ELR (cell line): ENCODE results near the gene RAB3IP.

ENCODE experiments used
- DNase-seq: peaks from one replicate; pipeline ENCODE4 v3.0.0-alpha.2; 2015; ENCODE audit warnings: low read depth

The RAB3IP gene

DNA sequence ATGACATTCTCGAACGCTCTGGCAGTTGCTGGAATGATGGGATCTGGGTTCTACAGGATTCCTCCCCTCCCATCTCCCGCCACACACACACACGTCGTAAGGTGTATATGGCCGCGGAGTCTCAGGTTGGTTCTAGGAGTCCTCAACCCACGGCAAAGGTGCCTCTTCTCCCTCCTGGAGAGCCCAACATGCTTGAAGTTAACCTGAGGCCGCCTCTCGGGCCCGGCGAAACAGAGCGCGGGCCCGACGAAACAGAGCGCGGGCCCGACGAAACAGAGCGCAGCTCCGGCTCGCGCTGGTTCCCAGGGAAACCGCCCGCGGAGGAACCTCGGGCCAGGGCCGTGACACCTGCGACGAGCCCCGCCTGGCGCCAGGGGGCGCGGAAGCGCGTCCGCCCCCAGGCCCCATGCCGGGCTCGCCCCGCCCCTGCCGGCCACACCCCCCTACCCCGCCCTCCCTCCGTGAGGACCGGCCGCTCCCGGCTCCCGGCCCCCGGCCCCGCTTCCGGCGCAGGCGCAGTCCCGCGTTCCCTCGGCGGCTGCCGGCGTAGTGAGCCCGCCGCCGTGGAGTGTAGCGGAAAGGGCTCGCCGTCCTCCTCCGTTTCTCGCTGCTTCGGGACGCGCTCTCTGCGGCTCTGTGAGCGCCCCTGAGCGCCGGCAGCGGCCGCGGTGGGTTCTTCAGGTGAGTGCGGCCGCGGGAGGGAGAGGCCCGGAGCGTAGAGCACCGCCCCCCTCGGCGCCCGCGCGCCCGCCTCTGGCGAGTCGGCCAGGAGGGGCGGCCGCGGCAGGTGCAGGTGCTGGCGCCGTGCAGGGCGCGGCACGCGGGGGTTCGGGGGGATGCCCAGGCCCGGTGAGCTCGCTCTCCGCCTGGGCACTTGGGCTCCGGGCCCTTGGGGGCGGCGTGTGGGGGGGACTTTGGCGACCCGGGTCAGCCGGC lies at the start of gene RAB3IP:
Gene RAB3IP (plus strand): TSS at position 510 of the 936 bp plus-strand sequence. CDS start 16,549 bp downstream, outside the sequence.
- DNase-seq = peak; percentile 87

DNA sequence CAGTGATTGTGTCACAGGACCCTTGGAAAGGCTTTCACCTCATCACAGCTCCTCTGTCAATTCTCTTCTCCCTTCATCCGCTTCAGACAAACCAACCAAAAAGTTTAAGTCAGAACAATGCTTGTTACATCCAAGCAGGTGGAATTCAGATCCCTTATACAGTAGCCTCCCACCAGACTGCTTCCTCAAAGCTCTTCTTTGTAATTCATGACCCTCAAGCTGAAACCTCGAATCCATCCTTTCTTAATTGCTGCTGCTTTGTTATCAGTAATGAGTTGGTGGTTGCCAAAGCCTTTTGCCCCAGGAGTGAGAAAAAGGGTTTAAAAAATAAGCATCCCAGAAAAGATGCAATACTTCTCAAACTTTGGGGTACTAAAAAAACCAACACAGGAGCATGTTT lies 49.0 kb upstream of the RAB3IP start:
- peak; percentile 14 for DNase-seq

DNA sequence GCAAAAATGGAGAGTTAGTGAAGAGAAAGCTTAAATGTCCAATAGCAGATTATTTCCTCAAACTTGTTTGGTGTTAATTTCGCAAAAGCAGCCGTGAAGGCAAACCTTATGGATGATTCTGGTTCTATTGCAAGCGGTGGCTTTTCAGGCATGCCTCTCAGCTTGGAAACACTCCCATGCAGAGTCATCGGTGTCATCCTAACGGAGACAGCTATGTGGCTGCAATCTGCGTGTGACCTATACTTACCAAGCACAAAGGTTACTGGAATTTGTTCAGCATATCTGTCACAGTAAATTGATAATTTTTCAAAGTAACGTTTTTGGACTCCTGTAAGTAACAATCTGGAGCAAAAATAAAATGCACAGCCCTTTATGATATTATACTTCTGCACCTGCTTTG lies 44.5 kb upstream of the RAB3IP start:
- DNase-seq = no peak

- no peak for DNase-seq
These were observed 40.6 kb upstream of the RAB3IP start for GRCh38 chr12:69698054-69698453.

DNA sequence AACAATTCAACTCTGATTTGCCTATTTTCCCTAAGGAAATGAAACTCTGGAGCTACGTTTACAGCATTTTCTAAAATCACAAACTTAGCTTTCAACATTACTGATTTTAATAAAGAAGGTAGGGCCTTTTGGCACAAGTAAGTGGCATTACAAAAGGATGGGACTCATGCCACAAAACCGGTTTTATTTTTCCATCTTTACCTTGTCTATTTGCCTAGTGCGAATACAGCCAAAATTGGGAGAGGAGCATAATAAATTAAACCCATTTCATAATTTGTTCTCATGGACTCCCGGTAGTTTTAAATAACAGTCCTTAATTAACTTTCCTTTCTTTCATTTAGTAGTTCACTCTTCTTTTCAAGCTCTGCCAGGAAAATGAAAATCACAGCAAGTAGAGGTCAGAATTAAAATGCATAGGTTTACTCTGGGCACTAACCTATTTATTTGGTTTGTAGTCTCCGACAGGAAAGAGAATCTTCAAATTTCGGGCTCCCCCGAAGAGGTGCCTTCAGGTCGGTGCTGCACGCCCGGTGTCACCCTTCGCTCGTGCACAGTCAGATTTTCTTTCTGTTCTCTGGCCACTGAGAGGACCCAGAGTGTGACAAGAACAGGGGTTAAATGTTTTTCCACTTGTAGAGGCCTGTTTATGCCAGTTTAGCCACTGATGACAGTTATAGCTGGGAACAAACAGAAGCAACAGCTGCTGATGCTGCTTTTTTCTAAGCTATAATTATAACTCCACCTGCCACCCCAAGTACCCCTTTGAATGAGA lies 39.7 kb upstream of the RAB3IP start, which contains the start of gene BEST3:
Gene BEST3 (minus strand): TSS at position 535 of the 772 bp plus-strand sequence. CDS start 1,505 bp downstream, outside the sequence.
- no peak for DNase-seq

DNA sequence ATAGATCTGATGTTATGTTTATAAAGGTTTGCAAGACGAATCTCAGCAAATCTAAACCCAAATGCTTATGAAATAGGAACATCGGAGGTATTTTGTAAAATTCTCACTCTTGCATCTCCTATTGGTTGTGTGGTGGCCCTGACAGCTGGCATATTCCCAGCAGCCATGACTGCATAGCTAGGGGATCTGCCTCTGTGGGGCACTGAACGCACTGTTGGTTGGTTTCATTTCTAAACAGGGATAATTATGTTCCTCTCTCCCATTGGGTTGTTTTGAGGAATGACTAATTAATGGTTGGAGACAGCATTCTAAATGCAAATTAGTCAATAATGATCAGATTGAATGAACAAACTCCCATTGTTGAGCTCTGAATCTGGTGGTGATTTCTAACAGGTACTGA lies 36.8 kb upstream of the RAB3IP start:
- no peak for DNase-seq

DNA sequence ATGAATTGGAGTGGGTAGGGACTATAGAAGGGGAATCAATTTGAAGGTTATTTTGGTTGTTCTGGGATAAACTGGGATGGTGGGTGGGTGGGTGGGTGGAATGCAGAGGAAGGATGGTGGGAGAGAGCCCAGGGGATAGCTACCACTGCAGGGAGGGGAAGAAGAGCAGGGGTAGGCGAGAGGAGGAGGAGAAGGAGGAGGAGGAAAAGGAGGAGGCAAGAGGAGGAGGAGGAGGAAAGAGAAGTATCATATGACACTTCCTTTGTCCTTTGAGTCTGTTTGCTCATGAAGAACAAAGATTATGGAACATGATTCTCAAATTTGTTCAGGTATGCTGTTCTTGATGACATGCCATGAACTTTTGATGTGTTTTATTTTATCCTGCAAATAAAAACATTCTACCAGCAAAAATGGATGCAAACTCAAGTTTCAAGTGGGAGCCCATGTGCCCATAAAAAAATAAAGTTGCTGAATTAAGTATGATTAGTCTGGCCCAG lies 35.5 kb upstream of the RAB3IP start:
- no peak for DNase-seq

DNA sequence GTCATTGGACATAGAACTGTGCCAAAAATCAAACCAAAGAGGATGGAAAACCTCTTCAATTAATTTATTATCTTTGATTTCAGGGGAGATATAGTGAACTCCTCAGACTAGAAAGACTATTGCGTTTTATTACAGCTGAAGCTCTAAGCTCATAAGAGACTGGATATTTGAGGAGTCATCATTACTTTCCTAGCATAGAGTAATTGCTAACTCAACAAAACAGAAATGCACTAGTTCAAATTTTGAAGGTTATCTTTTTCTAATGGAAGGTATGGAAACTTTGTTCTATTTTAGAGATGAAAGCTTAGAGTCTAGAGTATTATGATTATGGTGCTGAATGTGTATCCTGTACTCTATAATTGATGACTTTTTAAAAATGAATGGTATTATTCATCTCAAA lies 34.3 kb upstream of the RAB3IP start:
- DNase-seq = no peak

GRCh38 chr12:69708649-69709048 lies 30.0 kb upstream of the RAB3IP start:
- no peak for DNase-seq

DNA sequence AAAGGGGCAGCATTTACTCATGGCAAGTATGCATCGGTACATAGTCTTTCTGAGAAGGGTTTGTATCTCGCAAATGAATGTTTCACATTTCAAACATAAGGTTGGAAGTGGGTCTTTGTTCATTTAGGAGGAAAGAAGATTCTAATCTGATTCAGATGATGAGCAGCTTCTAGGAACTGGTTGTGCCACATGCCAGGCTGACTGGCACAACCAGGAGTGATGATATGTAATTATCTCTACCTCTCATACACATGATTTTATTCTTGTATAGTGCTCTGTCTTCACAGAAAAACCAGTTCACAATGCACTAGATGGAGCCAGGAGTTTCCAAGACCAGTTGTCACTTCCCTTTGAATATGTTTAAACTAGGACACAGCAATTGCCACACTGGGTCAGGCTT lies 25.8 kb upstream of the RAB3IP start:
- DNase-seq = no peak

DNA sequence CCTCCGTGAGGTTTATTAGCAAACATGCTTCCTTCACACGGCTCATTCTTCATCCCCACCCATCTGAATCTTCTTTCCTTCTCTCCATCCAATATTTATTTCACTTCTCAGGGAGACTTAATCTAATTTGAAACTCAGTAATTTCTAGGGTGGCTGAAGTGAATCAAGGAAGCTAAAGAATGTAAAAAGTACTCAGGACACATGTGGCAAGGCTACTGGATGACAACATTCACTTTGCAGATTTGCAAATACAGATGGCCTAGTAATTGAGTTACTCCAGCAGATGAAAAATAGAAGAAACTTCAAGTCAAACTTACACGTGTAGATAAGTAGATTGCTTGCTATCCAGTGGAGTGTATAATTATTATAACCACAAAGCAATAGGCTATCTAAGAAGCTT lies 24.1 kb upstream of the RAB3IP start:
- DNase-seq = no peak

- DNase-seq = peak; percentile 18
These were observed 19.0 kb upstream of the RAB3IP start for GRCh38 chr12:69719336-69720316.

DNA sequence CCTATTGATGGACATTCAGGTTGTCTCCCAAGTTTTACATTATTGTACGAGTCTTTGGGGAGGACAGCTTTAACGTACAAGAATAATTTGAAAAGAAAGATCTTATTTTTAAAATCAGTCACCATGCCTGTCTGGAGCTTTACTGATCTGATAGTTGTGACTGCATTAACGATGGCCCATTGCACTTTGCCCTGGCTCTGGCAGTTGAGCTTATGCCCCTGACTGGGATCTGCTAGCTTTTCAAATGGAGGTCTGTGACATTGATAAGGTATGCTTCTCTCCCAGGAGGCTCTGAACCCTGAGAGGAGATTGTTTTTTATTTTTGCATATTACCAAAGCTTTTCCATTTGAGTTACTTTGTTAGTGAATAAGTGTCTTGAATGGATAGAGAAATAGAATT lies 17.9 kb upstream of the RAB3IP start:
- no peak for DNase-seq

DNA sequence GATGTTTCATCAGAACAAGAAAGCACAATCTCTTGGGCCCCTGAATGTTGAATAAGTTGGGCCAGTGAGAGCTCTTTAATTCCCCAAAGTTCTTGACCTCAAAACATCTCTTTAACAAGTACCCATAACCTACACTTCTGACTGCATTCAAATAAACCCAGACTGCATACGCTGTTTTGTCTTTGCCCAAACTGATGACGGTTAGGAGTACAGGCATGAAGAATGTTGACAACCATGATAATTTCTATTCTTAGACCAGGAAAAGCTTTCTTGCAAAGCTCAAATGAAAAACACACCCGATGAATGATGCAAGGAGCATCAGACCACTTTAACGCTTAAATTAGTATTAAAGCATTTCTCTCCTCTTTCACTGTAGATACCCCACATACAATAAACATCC lies 11.7 kb upstream of the RAB3IP start:
- DNase-seq = no peak

GRCh38 chr12:69732088-69732487 lies 6.6 kb upstream of the RAB3IP start:
- DNase-seq = peak; percentile 55

- no peak for DNase-seq
These were observed 5.0 kb upstream of the RAB3IP start for GRCh38 chr12:69733638-69734037.

DNA sequence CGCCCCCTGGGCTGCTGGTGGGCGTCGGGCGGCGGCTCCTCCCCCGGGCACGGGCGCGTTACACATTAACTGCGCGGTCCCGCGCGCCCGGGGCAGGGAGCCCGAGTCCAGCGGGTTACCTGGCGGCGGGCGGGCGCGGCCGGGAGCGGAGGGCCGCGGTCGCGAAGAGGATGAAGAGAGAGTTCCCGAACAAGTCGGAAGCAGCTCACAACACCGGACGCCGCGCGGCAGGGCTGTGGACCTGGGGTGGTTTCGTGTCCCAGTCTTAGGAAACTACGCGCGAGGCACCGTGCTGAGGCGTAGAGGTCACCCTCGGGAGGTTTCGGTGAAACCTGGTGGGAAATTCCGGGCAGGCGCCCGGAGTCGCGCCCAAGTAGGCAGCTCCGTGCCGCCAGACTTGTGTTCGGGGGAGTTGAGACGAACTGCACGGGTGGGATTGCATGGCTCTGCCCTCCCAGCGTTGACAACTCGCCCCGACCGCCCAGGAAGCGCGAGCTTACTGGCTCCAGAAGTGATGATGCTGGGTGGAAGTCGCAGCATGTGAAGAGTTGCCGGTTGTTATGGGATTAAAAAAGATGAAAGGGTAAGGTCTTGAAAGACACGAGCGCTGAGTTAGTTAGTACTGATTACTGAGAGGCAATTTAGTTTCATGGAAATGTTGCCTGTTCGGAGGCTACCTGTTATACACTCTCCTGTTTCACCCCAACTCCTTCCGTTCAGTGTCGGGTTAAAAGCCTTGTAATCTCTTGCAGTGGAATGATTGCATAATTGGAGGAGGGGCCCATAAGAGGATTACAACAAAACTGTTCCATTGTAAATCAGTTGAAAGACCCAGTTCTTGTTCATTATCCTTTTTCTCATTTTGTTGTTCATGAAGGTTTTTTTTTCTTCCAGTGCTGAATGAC lies 879 bp downstream of the RAB3IP start:
- DNase-seq = peak; percentile 62

DNA sequence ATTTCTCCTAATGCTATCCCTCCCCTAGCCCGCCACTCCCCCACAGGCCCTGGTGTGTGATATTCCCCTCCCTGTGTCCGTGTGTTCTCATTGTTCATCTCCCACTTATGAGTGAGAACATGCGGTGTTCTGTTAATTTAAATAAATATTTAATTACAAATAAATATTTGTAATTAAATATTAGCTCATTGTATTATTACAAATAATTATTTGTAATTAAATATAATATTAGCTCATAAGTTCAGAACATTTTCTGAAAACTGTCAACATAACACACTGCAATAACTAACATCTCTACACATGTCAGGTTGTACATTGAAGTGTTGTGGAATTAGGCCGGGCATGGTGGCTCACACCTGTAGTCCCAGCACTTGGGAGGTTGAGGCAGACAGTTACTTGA lies 5.4 kb downstream of the RAB3IP start:
- DNase-seq = no peak

- DNase-seq = no peak
These were observed 12.8 kb downstream of the RAB3IP start for GRCh38 chr12:69751476-69751875.

DNA sequence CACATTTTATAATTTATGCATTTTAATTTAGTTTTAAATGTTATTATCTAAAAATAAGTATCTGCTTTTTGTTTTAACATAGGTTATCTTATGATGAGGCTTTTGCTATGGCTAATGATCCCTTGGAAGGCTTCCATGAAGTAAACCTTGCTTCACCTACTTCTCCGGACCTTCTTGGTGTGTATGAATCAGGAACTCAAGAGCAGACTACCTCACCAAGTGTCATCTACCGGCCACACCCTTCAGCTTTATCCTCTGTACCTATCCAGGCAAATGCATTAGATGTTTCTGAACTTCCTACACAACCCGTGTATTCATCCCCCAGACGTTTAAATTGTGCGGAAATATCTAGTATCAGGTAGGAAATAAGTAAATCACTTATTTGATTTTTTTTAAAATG lies 16.6 kb downstream of the RAB3IP start:
- DNase-seq = no peak
